ENCODE measurements around the gene TNN. TPM values are rescaled to one million over a fixed set of nuclear protein-coding genes. Genes with fewer than 3 reads are reported as not detected.

Gene TNN, protein sequence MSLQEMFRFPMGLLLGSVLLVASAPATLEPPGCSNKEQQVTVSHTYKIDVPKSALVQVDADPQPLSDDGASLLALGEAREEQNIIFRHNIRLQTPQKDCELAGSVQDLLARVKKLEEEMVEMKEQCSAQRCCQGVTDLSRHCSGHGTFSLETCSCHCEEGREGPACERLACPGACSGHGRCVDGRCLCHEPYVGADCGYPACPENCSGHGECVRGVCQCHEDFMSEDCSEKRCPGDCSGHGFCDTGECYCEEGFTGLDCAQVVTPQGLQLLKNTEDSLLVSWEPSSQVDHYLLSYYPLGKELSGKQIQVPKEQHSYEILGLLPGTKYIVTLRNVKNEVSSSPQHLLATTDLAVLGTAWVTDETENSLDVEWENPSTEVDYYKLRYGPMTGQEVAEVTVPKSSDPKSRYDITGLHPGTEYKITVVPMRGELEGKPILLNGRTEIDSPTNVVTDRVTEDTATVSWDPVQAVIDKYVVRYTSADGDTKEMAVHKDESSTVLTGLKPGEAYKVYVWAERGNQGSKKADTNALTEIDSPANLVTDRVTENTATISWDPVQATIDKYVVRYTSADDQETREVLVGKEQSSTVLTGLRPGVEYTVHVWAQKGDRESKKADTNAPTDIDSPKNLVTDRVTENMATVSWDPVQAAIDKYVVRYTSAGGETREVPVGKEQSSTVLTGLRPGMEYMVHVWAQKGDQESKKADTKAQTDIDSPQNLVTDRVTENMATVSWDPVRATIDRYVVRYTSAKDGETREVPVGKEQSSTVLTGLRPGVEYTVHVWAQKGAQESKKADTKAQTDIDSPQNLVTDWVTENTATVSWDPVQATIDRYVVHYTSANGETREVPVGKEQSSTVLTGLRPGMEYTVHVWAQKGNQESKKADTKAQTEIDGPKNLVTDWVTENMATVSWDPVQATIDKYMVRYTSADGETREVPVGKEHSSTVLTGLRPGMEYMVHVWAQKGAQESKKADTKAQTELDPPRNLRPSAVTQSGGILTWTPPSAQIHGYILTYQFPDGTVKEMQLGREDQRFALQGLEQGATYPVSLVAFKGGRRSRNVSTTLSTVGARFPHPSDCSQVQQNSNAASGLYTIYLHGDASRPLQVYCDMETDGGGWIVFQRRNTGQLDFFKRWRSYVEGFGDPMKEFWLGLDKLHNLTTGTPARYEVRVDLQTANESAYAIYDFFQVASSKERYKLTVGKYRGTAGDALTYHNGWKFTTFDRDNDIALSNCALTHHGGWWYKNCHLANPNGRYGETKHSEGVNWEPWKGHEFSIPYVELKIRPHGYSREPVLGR (N-terminal part only)
- total RNA-seq = not detected

DNA sequence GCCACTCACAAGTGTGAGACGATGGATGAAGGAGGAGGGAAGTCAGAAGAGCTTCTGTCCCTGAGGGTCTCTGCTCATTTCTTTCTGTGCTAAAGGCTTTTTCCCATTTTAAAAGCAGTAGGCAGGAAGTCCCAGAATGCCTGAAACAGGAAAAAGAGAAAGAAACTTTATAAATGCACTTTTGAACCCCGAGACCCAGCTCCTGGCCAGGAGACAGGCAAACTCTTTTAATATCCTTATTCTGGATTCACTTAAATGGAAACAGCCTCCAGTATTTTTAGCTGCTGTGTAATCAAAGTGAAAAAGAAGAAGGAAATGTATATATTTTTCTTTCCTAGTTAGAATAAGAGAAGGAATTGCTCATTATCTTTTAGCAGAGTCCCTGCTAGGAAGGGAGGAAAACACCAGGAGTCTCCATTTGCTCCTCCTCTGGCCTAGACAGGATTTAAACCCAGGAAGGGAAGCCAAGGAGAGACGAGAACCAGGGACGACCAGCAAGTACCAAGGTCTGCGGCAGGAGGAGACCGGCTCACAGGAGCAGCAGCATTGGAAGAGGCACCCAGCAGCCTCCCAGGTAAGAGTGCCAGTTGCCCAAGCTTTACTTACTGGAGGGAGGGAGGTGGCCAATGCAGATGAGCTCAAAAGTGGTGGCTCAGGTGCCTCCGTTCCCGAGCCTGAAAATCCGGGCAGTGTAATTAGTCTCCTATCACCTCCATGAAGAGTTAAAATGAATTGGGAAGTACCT, at the start of gene TNN:
TSS of gene TNN (plus strand) at position 472 of the 745 bp plus-strand sequence. CDS start 9,586 bp downstream, outside the sequence.

DNA sequence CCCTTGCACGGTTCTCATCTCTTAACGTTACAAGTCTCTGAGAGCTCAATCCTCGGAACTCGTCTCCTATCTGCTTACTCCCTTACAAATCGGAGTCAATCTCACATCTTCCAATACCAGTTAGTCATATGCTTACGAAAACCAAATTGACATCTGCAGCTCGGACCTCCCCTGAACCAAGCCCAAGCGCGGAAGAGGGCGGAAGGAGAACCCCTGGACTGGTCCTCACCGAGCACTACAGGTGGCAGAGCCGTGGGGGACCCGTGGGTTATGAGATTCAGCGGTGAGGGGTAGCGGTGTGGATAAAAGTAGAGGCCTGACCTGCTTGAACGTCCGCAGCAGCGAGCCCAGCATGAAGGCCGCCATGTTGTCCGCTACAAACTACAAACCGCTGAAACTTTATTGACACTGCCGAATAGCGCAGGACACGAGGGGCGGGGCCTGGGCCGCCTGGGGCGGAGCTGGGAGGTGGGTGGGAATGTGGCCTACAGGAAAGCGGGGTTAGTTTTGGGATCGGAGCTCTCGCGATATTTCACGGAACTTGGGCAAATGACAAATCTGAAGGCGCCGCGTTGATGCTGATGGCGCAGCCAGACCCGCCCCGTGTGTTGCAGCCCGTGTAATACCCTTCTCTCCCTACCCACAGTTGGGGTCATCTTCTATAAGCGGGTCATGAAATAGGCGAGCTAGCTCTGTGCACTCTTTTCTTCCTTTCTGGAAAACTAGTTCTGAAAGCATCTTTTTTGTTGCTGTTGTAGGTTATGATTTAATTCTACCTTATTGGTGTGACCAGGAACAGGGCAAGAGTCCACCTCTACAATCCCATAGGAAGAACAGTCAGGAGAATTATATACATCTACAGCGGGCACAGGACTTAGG, 44.4 kb upstream of the TNN start, which contains the start of gene MRPS14:
TSS of gene MRPS14 (minus strand) at position 383 of the 879 bp plus-strand sequence. CDS start at position 366, 17 bp downstream.

DNA sequence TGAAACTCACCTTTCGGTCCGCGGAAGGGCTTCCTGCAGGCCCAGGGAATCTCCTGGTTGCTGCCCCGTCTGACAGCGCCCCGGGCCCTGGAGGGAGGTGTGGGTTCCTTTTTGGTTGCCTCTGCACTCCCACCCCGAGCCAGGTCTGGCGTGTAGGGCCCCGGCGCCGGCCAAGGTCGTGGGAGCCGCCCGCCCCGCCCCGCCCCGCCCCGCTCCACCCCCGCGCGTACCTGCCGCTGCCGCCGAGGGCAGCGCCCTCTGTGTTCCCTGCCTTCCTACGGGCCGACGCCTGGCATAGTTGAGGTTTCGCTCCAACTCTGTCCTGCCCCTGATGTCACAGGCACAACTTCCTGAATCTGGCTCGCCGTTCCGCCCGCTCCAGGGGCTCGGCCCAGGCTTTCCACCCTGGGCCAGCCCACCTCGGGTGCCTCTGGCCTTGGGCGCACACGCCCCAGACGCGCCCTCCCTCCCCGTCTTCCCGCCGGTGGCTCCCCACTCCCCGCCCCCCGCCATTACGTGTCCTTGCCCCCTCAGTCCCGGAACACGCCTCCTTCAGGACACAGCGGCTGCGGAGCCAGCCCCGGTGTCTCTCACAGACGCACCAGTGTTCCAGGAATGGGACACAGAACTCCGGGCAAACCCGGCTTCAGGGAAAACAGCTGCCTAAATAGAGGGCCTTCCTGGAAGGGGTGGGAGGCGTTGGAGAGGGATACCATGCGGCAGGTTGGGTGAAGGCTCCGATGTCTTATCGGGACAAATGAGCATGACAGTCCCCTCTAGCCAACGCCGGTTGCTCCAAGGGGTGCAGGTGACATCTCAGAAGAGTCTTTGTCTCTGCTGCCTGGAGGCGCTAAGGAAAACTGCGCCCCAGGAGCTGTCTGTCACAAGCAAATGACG, 125.2 kb downstream of the TNN start, which contains the start of gene KIAA0040:
TSS of gene KIAA0040 (minus strand) at position 147 of the 897 bp plus-strand sequence. CDS start 31,763 bp downstream, outside the sequence.

Small RNA genes within 50 kb of the gene (small RNA-seq; reads per million reads assigned to genes)
- 0 reads per million in 2 donors for gene RF00019

Other genes starting within 250 kb of the TNN start
- 100 to 1,000 TPM in 1 of 2 donors, 10 to 100 TPM in 1; 68.5 to 775 TPM for gene CACYBP, start 67.9 kb upstream of the TNN start, total RNA-seq
- gene MRPS14, start 44.4 kb upstream of the TNN start, total RNA-seq = 10 to 100 TPM; 19.3 to 20.3 TPM
- under 1 TPM; 0.33 to 0.34 TPM for gene KIAA0040, start 124.9 kb downstream of the TNN start, total RNA-seq

All from melanocyte of skin (primary cell).